ENCODE results near the gene BRINP2. TPM values are rescaled to one million over a fixed set of nuclear protein-coding genes. Genes with fewer than 3 reads are reported as not detected.

BRINP2 gene
- polyA plus RNA-seq, 5 donors: 0.58 to 1.3 (median 0.84) TPM

DNA sequence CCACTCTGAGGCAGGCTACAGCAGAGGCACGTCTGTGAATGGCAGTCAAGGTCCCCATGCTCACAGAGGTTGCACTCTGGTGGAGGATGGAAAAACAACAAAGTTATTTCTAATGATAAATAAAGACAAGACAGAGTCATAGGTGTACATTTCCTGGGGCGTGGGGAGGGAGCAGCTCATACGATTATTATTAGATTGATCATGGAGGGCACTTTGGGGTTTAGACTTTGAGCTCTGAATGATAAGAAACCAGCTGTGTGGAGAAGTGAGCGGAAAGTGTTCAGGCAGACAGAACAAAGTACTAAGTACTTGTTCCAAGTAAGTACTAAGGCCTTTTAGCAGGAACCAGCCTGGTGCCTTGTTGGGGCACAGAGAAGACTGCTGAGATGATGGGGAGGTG lies 86.8 kb downstream of the BRINP2 start:
- DNase-seq: no peak

DNA sequence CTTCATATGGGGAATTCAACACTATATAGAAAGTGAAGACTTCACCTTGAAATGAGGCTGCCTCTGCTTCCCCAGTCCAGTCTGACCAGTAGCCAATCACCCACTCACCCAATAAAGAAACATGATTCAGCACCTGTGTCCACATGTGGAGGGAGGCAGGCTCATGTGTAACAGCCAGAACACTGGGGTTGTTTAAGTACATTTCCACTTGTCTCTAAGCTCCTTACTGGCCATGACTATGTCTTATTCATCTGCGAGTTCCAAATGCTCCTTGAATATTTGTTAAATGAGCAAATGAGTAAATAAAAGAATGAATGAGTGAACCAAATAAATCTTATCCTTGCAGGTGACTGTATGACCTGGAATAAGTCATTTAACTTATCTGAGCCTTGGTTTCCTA lies 100.1 kb downstream of the BRINP2 start:
- no peak for DNase-seq

DNA sequence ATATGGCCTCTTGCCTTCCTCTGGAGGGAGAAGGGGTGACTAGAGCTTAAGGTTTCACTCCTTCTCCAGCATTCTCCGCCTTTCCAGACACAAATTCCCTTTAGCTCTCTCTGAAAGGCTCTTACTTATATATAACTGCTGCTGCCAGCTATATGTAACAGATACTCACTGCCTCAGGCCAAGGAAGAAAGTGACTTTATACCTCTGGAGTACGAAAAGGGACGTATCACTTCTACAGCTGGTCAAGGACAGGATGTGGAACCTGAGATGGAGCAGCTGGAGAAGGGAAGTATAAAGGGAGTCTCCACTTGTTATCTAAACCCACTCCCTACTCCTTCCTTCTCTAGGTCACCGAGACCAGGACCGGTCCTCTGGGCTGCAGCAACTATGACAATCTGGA lies 102.4 kb downstream of the BRINP2 start:
- DNase-seq: no peak

DNA sequence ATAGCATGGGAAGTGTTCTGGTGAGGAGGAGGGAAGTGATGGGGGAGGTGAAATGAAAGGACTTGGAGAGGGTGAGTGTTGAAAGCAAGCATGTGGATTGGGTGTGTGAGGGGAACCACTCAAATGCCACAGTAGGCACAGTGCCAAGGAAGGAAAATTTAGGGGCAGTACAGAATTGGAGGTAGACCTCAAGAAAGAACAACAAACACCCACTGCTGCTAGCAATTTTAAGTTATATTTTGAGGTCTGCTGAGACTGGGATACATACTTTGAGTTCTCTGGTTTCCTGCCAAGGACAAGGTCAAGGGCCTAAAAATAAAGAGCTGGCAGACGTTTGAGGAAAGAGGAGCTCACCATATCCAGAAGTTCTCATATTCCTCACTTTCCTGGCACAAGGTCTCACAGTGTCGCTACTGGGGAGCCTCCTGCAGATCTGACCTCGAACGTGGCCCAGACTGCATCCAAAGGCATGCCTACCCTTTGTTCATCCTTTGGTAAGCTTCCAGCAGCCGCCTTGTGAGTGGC lies 104.0 kb downstream of the BRINP2 start:
- peak; percentile 70 to 72 for DNase-seq

DNA sequence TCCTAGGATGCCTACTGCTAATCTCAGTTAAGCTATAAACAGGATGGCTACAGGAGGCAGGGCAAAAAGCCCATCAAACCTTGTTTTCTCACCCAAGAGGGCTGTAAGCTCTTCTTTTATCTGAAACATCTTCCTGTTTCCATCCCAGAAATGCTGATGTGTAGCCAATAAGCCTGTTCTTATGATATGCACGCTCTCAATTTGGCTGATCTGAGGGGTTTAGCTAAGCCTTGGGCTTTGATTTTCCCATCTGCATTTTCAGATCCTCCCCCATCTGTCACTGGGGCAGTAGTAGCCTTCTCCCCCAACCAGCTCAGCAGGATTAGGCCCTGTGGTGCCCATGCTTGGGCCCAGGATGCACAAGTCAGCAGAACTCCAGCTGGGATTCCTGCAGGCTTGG lies 105.0 kb downstream of the BRINP2 start:
- no peak for DNase-seq

DNA sequence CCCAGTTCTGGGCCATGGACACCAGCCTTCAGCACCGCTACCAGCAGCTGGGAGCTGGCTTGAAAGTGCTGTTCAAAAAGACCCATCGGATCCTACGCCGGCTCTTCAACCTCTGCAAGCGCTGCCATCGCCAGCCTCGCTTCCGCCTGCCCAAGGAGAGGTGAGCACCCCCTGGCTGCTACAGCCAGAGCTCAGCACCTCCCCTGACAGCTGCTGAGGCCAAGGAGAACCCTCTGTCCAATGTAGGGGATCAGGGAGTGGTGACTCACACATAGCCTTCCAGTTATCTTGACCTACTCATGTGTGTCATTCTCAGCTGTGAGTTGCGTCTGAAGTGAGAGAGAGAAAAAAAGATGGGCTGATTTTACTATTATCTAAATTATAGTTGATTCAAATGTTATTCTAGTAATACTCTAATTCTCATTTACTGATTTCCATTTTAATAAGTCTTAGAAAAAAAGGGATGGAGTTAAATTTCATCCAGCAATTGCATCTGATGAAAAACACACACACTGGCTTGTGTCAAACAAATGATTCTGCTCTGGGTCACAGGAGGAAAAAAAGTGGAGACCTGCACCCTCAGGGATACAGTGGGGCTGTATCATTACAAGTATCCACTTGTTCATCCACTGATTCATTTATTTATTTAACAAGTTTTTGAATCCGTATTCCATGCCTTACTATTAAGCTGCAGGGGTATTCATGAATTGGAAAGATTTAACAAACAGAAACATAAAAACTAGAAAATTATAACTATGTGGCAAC lies 108.0 kb downstream of the BRINP2 start:
- no peak for DNase-seq

DNA sequence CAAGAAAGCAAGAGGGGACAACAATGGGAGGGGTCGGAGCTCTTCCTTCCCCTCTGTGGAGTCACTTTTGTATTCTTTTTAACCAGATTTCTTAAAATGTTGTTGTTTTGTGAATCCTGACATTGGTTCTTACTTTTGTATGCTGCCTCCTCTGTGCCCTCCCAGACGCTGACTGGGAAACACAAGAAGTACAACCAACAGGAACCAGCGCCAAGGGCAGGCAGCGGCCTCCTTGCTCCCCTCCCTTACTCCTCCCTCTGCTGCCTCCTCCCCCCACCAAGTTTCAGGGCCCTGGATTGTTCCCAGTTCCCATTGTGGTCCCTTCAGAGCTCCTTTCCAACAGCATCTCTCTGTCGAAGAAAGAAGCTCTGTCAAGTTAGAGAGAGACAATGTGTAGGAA lies 111.1 kb downstream of the BRINP2 start:
- no peak for DNase-seq

DNA sequence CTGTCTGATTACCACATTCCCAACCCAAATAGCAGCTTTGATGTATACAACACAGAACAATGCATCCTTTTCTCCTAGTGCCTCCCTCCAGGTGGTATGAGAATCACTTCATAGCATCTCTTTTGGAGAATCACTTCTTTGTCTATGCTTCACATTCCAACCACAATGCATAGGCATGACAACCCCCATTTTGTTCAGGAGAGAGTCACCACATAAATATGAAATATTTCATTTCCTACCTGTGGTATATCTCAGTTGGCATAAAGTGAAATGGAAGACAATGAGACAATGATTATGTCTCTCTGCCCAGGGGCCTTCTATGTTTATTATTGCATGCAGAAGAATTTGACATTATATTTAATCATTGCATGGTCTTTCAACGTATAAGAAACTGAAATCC lies 112.2 kb downstream of the BRINP2 start:
- no peak for DNase-seq

DNA sequence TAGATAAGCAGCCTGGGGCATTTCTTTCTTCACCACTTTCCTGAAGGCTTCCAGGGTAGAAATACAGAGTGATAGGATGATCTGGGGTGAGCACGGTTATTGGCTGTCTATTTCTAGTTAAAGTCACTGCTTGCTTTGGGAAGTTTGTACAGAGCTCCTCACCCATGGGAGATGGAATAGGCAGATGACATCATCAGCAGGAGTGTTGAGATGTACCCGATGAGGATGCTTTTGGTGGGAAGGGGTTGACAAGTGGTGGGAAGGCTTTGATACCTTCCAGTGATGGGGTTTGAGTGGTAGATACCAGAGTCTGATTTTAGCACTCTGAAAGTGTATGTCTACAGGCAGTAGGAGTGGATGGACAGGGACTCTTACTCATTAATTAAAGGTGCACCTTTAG lies 112.6 kb downstream of the BRINP2 start:
- no peak for DNase-seq

DNA sequence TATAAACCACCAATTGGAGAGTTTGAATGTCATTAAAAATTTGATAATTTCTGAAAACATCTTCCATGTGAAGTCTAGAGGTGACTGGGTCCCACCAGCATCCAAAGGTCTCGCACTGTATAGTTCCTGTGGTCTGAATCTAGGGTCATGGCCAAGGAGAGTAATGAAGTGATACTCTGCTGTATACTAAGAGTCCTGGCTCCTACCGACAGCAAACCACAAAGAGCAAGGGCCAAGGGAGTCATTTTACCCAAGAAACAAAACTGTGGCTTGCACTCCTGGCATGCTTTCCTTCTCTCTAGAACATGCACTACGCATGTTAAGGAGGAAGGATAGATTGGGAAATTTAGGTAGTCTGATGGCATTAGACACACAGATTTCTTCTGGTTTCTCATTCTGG lies 115.6 kb downstream of the BRINP2 start:
- no peak for DNase-seq

DNA sequence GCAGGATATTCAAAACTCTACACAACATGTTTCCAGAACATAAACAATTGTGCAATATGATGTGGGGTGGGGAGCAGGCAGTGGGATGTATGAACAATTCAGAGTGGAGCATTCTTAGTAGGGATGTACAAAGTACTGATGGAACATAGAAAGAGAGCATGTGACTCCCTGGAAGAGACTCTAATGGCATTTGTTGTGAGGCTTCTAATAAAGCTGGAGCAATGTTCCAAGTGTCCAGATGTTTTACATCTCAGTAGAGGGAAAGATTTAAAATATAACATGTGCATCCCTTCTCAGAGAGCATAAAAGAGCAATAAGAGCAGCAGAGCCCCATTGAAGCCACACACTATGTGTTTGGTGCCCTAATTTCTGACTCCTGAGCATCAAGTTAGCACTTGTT lies 116.5 kb downstream of the BRINP2 start:
- DNase-seq: peak; percentile 55 to 69

DNA sequence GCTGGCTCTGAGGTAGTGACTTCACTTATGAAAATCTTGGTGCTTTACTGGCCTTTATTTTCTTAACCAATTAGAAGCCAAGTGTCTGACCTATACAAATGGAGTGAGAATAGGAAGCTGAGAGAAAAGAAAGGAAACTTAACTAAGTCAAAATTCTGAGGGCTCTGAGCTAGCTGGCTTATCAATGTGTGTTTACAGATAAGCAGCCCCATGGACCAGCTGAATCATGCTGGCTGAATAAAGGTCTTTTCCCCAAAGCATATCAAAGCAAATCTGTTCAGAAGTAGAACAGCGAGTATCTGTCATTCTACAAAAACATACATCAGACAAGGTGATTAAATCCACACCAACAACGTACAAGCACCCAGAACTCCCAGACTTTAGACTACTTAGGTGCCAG lies 117.2 kb downstream of the BRINP2 start:
- no peak for DNase-seq

DNA sequence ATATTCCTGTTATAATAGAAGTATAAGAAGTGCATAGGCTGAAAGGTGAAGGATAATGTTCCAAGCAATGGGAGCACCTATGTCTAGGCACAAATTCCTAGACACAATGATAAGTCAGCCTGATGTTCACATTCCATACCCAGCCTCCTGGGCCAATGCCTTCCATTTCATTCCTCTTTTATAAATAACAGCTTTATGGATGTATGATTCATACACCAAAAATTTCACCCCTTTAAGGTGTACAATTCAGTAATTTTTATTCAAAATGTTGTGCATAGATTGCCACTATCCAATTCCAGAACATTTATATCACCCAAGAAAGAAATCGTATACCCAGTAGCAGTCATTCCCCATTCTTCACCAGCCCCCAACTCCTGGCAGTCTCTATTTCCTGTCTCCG lies 118.8 kb downstream of the BRINP2 start:
- no peak for DNase-seq

DNA sequence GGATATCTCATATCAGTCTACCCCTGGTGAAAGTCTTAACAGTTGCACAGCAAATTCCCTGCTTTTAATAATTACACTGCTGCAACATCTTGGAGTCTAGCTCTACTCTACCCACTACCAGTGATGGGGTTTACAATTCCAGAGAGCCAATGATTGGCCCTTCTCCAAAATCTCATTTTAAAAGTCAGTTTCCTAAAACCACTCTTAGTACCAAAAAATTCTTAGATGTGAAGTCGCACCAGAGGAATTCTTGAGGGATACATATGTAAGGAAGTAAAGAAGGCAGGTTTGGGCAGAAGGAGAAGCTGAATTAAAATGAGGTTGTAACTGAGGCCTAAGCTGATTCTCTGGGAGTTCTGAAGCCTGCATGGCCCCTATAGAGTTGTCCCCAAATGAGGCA lies 129.7 kb downstream of the BRINP2 start:
- DNase-seq: no peak

DNA sequence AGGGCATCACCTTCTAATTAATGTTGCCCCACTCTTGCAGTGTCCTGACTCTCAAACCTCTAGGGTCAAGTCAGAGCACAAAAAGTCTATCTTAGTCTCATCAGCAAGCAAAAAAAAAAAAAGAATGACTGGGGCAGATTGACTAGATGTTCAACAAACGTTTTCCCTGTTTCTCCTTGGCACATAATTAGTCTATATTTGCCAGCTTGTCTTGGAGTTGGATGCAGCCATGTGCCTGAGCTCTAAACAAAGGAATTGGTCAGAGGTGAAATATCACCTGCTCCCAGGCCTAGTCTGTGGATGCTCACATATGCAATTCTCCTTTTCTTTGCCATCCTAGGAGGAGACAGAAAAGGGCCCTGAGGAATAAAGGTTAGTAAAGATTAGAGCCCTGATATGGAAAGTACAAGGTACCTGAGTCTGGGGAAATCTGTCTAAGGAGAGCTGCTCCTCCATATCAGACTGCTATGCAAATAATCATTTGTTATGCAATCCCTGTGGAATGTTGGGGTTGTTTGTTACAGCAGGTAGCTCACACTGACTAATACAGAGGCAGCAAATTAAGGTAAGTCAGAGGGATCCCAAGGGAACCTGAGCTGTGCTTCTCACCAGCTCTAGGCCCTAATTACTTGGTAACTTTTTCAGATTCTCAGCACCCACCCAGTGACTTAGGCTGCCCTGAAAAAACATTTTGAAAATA lies 130.8 kb downstream of the BRINP2 start:
- no peak for DNase-seq

DNA sequence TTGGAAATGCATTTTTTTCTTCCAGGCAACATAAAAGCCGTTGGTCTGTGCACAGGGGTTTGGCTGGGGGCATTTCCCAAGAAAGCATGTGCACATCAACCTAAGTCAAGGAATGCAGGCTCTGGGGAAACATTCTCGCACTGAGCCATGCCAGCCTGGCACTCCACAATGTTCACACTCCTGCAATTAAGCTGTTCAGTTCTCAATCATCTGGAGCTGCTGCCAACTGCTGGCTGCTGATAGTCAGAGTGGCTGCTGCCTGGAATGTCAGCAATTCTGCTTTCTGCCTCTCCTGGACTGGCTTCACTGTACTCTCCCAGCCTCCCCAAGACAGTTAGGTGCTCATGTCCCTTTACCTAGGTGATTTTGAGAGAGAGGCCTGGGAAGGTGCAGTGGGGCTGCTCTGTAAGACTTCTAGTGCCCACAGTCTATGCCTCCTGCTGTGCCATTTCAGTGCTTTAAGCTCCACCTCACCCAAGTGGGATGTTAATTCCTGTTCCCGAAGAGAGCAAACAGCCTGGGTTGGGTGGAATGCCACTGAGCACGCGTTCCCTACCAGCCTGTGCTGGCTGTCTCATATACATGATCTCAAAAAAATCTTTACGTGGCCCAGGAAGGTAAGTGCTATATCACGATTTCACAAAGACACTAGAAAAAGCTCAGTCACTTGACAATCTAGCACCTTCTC lies 131.7 kb downstream of the BRINP2 start:
- peak in 1 of 2 donors; percentile 14 for DNase-seq

DNA sequence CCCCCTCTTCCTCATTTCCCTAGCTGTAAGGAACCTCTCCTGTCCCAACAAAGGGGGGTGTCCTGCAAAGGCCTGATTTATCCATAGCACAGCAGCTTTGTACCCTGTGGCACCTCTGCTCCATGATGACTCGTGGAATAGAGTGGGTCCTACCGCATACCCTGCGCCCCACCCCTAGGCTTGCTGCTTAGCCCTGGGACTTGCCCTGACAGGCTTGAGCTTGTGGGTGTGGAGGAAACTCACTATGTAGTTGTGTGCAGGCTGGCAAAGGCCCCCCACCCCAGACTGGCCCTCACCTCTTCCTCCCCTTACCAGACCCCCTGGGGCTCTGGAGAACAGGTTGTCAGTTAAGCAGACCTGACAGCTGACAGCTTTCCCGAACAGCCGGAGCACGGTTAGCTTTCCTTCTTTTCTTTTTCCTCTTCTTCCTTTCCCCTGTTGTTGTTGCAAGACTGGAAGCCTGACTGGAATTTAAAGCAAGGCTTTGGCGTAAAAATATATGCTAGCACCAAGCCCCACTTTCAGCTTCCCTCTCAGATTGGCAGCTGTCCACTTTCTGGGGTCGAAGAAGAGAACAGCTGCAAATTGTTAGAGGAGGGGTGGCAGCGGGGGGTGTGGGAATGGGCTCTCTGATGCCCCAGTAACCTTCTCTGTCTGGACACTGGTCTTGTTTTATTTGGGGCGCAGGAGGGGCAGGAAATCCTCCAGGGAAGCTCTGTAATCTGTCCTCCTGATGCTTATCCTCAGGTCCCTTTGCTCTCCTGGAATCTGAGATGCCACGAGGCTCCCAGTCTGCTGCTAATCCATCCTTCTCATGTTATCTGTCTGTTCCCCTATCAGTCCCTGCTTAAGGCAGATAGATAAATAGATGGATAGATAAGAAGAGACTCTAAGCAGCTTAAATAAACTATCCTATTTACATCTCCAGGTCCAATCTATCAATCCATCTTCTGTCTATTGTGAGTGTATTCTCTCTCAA lies 134.6 kb downstream of the BRINP2 start:
- no peak for DNase-seq

DNA sequence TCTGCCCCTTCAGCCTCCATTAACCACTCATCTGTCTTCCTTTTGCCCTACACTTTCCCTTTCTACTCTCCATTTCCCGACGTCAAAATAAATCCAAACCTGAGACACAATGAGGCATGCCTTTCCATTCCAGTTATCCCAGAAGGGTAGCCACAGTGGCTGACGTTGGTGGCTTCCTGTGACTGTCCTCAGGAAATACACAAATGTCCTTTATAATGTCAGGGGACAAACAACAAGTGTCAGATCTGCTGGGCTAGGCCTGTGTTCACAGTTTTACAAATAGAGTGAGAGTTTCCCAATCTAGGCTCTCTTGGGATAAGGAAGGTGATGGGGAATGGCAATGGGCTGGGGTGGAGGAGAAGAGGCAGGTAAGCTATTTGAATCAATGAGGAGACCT lies 135.3 kb downstream of the BRINP2 start:
- no peak for DNase-seq

DNA sequence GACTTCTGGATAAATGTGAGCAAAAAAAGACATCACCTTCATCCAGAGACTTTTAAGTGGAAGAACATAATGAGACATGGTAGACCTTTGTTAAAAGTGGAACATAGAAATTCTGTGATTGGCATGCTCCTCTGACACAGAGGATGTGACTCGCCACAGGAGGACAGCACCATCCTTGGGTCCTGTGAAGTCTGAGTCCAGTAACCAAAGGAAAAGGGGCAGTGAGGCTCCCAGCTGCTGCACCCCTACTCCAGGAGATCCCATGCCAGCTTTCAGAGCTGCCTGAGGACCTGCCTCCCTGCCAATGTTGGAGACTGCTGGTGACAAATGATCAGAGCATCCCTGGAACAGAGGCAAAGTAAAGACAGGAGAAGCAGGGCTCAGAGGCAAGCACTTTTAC lies 136.2 kb downstream of the BRINP2 start:
- no peak for DNase-seq

DNA sequence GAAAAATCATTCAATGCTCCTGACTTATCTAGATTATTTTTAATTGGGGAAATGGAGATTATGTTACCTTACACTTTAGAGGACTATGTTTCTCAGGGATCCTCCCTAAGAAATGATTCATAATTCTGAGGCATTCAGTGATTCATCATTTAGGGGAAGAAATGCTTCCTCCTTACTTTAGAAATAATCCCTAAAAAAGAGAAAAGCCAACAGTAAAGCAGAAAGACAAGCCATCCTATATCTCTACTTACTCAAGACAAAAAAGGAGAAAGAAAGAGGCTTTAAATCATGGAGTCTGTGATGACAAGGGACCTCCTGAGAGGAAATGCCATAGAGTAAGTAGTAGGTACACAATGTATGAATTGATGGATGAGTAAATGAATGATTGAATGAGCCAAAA lies 137.0 kb downstream of the BRINP2 start:
- DNase-seq: no peak

DNA sequence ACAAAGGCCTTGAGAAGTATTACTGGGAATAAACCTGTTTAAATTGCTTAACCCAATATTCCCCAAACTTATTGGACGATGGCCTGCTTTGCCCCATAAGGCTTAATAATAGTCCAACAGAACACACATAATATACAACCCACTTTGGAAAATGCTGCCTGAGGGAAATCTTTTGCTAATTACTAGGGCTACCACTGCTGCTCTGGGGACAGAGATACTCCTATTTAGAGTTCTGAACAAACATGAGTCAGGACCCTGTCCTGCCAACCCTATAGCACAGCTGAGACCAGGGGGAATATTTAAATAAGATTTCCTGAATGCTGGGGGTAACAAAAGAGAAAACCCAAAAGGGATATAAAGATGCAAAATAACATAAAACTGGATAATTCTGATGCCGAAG lies 139.1 kb downstream of the BRINP2 start:
- no peak for DNase-seq

DNA sequence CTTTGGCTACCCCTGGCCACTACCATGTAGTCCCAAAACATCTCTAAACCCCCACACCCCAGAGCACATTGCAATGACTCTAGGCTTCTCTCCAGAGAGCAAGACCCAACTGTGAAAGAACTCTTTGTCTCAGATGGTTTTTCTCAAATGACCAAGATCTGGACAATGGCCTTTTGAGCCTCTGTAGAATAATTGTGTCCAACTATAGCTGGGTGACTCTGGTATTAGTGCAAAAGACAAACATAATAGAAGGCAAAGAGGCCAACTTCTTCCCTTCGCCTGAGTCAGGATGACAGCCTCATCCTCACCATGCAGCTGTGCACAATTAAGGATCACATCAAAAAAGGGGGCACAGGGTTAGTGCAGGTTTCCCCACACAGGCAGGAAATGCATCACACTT lies 139.6 kb downstream of the BRINP2 start:
- no peak for DNase-seq
